Bronchial epithelial cell (primary cell): Measurements from ENCODE around the gene ZNF785. TPM values are rescaled to one million over a fixed set of nuclear protein-coding genes. Genes with fewer than 3 reads are reported as not detected.

Source experiments
- DNase-seq: peaks from one replicate; pipeline ENCODE4 v3.0.0-alpha.2; 2010; ENCODE audit warnings: low read depth
- FAIRE-seq: peaks from 2 replicates; lab custom pipeline; 2011; peaks lifted over from hg19 to GRCh38; lab: Jason Lieb, UNC
- H3K27me3 ChIP-seq: 2 replicates; pipeline ENCODE4 v1.5.1; 2011; ENCODE audit warnings: low read length; ENCODE audit not compliant: control insufficient read depth, insufficient read depth
- H3K36me3 ChIP-seq: 2 replicates; pipeline ENCODE4 v1.5.1; 2011; ENCODE audit warnings: low read length; ENCODE audit not compliant: control insufficient read depth, insufficient read depth
- H3K4me3 ChIP-seq: 2 replicates; pipeline ENCODE4 v1.5.1; 2011; ENCODE audit warnings: mild to moderate bottlenecking, low read depth, low read length, control low read depth
- total RNA-seq: library from RNA; depleted of rRNA; stranded (reverse); fragments of >200 nt; gene quantifications from 2 replicates; pipeline ENCODE4 v1.2.1, GENCODE V29; 2014
- TF ChIP-seq, protein P1 (sequence below): IDR thresholded peaks from 2 replicates; pipeline ENCODE4 v1.5.1; 2011; ENCODE audit warnings: mild to moderate bottlenecking, moderate library complexity, low read length, control low read depth, inconsistent platforms; ENCODE audit not compliant: insufficient read depth, severe bottlenecking

The ZNF785 gene
- total RNA-seq, 1 donor from 2014 or later = 5.3 TPM

GRCh38 chr16:30619202-30619601 is 33.7 kb upstream of the ZNF785 start:
- DNase-seq = no peak
- H3K27me3 ChIP-seq = no peaks in the 10 kb centered on the region
- no peak overlapping the region for H3K4me3 ChIP-seq
- FAIRE-seq = no peak
- no peaks in the 10 kb centered on the region for H3K36me3 ChIP-seq
- TF ChIP-seq, protein P1, sequence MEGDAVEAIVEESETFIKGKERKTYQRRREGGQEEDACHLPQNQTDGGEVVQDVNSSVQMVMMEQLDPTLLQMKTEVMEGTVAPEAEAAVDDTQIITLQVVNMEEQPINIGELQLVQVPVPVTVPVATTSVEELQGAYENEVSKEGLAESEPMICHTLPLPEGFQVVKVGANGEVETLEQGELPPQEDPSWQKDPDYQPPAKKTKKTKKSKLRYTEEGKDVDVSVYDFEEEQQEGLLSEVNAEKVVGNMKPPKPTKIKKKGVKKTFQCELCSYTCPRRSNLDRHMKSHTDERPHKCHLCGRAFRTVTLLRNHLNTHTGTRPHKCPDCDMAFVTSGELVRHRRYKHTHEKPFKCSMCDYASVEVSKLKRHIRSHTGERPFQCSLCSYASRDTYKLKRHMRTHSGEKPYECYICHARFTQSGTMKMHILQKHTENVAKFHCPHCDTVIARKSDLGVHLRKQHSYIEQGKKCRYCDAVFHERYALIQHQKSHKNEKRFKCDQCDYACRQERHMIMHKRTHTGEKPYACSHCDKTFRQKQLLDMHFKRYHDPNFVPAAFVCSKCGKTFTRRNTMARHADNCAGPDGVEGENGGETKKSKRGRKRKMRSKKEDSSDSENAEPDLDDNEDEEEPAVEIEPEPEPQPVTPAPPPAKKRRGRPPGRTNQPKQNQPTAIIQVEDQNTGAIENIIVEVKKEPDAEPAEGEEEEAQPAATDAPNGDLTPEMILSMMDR = no peak

DNA sequence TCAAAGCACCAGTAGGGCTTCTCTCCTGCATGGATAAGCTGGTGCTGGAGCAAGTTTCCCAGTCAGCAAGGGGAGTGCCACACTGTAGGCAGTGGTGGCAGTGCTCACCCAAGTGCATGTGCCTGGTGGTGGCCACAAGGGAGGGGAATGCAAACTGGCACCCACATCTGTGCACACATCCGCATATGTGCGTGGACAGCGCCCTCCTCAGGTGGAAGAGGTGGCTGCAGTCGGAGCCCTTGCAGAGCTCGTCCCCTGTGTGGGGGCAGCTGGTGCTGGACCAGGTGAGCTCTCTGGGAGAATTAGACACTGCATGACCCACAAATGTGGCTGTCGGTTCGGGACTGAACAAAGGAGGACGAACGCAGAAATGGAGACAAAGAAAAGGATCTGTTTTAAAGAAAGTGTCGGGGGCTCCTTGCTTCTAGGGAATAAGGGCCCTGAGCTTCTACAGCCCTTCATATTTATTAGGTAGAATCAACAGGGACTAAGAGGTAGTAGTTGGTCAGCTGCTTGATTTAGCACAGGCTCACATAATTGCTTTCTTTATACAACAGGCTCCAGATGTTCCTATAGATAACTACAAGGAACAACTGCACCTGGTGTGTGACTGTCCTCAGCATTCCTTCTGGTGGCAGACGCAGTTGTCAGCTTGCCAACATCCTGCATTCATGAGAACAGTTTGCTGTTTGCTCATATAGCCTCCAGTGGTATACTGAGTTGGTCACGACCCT is 30.0 kb upstream of the ZNF785 start:
- DNase-seq (peak; percentile 35), FAIRE-seq (no peak)
- Histone ChIP-seq H3K4me3 (no peak overlapping the region), H3K36me3 (no peaks in the 10 kb centered on the region), H3K27me3 (no peaks in the 10 kb centered on the region)
- TF ChIP-seq, protein P1 = peak; percentile 77

GRCh38 chr16:30609926-30610839 is 24.7 kb upstream of the ZNF785 start, which contains the start of gene ZNF689:
Gene ZNF689 (minus strand): TSS chr16:30610389. CDS start chr16:30610041, 348 bp downstream.
- DNase-seq (peak; percentile 89), FAIRE-seq (no peak)
- TF ChIP-seq, protein P1 = peak; percentile 2
- no peaks in the 10 kb centered on the region for H3K27me3 ChIP-seq
- H3K36me3 ChIP-seq = peaks cover 2% of the 10 kb centered on the region
- peak within 1 kb of the TSS; percentile 97 for H3K4me3 ChIP-seq

- peak overlapping the region; percentile 97 for H3K4me3 ChIP-seq
- TF ChIP-seq, protein P1 = no peak
- DNase-seq (peak; percentile 15), FAIRE-seq (no peak)
- no peaks in the 10 kb centered on the region for H3K27me3 ChIP-seq
- H3K36me3 ChIP-seq = peaks cover 5% of the 10 kb centered on the region
These were observed 23.8 kb upstream of the ZNF785 start for GRCh38 chr16:30609002-30609925.

- H3K27me3 ChIP-seq = no peaks in the 10 kb centered on the region
- no peak for FAIRE-seq
- DNase-seq = no peak
- no peak overlapping the region for H3K4me3 ChIP-seq
- TF ChIP-seq, protein P1 = no peak
- H3K36me3 ChIP-seq = peaks cover 8% of the 10 kb centered on the region
These were observed 20.5 kb upstream of the ZNF785 start for GRCh38 chr16:30606004-30606403.
